Measurements from ENCODE around the gene TECPR2.
"Not testable (repeated sequence)": the region's sequence is repeated elsewhere in the genome, so short reads cannot be mapped to it uniquely, and the experiment has no call there.

Gene TECPR2

GRCh38 chr14:102335163-102335562 lies 27.6 kb upstream of the TECPR2 start:
- DNase-seq = no peak

- no peak for DNase-seq
Observed at GRCh38 chr14:102338724-102339123, 24.0 kb upstream of the TECPR2 start.

DNA sequence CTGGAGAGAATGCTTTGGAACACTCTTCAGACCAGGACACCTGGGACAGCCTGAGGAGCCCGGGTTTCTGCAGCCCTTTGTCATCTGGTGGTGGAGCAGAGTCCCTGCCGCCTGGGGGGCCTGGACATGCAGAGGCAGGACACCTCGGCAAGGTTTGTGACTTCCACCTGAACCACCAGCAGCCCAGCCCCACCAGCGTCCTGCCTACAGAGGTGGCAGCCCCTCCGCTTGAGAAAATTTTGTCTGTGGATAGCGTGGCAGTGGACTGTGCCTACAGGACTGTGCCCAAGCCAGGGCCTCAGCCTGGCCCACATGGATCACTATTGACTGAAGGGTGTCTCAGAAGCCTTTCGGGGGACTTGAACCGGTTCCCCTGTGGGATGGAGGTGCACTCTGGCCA lies 21.2 kb upstream of the TECPR2 start:
- DNase-seq = no peak

- no peak for DNase-seq
Observed at GRCh38 chr14:102342238-102342637, 20.5 kb upstream of the TECPR2 start.

DNA sequence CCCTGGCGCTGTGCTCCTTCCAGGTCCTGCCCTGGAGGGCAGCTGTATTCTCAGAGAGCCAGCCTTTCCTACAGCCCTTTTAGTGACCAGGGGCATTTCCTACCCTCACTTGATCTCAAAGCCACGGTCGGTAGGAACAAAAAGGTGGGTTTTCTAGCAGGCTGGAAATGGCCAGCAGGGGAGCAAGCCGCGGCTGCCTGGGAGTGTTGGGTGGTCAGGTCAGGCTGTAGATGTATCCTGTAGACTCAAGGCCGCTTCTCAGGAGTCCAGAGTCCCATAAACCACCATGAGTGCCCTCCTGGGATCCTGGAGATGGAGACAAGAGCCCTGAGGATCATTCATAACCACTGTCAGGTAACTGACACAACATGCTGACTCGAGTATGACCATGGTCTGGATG lies 18.7 kb upstream of the TECPR2 start:
- no peak for DNase-seq

DNA sequence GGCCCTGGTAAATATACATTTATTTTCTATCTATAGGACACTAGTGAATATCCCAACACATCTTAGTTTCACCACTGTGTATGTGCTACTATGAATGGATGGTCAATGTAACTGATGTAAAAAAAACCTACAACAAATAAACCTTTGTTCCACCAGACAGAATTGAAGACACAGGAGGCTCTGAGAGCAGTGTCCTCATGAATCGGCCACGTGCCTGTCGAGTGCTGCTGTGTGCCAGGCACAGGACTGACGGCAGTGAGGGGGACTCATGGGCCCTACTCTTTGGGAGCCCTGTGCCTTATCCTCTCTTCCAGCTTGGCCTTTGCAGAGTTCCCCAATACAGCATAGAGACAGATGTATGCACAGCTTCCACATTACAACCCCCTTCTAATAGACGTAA lies 18.3 kb upstream of the TECPR2 start:
- no peak for DNase-seq

GRCh38 chr14:102345232-102345631 lies 17.5 kb upstream of the TECPR2 start:
- DNase-seq = no peak

DNA sequence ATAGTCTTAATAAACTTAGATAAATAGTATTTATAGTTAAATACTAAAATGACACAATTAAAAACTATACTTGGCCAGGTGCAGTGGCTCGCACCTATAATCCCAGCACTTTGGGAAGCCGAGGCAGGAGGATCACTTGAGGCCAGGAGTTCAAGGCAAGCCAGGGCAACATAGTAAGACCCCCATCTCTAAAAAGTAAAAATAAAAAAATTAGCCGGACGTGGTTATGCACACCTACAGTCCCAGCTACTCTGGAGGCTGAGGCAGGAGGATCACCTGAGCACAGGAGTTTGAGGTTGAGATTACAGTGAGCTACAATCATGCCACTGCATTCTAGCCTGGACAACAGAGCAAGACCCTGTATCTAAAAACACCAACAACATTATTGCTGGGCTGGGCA lies 16.1 kb upstream of the TECPR2 start:
- no peak for DNase-seq

GRCh38 chr14:102348376-102348775 lies 14.4 kb upstream of the TECPR2 start:
- no peak for DNase-seq

- DNase-seq = no peak
Observed at GRCh38 chr14:102351023-102351422, 11.7 kb upstream of the TECPR2 start.

DNA sequence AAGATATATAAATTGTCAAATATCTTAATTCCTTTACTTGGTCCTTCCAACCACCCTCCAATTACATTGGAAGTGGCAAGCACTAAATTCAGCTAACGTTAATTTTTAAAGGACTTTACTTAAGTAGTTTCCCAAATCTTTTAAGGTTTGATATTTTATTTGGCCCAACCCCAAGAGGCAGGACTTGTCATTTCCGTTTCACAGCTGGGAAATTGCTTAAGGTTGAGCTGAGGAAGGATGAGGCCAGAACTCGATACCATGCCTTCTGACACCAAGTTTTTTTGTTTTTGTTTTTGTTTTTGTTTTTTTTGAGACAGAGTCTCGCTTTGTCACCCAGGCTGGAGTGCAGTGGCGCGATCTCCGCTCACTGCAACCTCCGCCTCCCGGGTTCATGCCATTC lies 11.1 kb upstream of the TECPR2 start:
- not testable (repeated sequence) for DNase-seq

DNA sequence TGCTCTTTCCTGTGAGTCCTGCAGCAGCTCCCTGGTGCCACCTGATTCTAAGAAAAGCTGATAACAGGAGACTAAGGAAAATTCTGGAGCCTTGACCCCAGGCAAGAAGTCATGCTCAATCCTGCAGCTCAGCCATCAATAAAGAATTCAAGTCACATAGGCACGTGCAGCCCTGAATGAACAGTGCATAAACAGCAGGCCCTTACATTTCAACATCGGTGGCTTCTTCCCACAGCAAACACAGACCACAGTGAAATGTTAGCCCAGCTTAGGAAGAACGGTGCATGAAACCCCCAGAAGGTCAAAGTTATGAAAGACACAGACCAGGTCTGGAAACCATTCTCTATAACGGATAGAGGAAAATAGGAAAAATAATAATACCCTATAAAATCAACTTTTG lies 10.5 kb upstream of the TECPR2 start:
- no peak for DNase-seq

GRCh38 chr14:102353126-102353619 lies 9.6 kb upstream of the TECPR2 start:
- no peak for DNase-seq

DNA sequence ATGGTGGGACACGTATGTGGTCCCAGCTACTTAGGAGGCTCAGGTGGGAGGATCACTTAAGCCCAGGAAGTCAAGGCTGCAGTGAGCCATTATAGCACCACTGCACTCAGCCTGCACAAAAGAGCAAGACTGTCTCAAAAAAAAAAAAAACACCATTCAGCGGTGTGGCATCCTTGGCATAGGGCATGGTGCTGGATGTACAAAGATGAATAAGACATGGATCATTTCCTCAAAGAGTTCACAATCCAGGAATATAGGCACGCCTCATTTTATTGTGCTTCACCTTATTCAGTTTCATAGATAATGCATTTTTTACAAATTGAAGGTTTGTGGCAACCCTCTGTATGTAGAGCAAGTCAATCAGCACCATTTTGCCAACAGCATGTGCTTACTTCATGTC lies 6.5 kb upstream of the TECPR2 start:
- no peak for DNase-seq

- no peak for DNase-seq
Observed at GRCh38 chr14:102359341-102359740, 3.4 kb upstream of the TECPR2 start.

DNA sequence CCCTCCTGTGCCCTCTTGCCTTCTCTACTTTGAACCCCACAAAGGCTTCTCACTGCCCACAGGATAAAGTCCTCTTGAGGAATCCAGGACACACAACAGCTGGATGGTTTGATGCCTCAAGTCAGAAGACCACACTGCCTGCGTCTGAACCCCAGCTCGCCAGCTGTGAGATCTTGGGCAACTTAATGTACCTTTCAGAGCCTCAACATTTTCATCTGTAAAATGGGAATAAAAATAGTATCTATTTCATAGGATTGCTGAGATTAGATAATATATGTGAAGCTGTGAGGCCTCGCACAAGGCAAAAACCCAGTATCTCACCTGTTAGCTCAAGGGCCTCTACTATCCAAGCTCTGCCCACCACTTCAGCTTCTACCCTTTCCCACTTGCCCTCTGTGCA lies 2.4 kb upstream of the TECPR2 start:
- DNase-seq = no peak

DNA sequence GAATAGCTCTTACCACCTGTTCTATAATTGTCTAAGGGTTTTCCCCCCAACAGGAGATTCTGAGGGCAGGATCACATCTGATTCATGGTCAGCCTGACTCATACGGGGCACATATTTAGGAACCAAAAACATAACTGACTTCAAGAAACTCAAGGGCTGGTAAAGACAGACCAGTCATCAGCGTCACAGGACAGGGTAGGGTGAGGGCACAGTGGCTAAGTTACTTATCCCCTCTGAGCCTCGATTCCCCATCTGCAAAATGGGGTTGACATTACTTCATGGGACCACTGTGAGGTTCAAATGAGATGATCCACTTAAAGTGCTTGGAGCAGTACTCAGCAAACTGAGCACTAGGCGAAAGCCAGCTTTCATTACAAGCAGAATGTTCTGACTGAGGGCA lies 657 bp upstream of the TECPR2 start:
- peak; percentile 22 for DNase-seq

- DNase-seq = peak; percentile 68
Observed at GRCh38 chr14:102363182-102363943, 622 bp downstream of the TECPR2 start.

DNA sequence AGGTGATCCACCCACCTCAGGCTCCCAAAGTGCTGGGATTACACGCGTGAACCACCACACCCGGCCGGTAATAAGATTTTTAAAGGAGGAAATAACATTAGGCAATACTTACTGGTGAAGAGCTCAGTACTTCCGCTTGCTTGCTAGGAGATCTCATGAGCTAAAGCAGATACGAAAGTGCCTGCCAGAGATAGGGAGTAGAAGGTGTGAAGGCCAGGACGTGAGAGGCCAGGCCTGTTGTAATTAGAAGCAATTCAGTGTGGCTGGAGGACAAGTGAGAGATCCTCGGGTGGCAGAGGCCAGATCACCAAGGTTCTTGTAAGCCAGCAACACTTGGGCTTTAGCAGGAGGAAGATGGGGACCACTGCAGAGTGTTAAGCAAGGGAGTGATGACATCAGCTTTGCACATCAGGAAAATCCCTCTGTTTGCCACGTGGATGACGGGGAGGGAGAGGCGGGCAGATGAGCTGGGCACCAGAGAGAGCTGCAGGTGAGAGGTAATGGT lies 7.6 kb downstream of the TECPR2 start:
- peak; percentile 24 for DNase-seq

DNA sequence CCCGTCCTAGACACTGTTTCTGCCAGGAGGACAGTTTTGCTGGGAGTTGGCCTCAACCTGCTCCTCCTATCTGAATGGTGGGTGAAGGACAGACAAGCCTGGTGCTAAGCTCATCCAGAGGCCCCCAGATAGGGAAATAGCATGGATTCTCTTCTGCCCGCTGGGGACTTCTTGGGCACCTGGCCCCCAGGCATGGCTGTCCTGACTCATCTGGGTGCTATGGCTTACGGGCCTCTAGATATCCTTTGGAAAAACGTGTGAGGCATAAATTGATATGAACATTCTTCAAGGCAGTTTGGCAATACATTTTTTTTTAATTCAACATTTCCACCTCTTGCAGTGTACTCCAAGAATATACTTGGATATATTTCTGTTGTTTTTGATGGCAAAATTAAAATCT lies 8.6 kb downstream of the TECPR2 start:
- DNase-seq = no peak

DNA sequence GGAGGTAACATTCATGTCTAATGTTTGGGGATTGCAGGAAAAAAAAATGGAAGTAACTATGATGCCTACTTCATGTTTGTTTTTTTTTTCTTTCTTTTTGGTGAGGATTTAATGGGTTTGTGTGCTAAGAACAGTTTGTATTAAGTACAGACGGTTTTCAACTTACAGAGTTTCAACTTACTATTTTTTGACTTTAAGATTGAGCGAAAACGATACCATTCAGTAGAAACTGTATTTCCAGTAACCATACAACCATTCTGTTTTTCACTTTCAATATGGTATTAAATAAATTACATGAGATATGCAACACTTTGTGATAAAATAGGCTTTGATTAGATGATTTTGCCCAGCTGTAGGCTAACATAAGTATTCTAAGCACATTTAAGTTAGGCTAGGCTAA lies 10.4 kb downstream of the TECPR2 start:
- DNase-seq = no peak

GRCh38 chr14:102374264-102374663 lies 11.5 kb downstream of the TECPR2 start:
- DNase-seq = no peak

DNA sequence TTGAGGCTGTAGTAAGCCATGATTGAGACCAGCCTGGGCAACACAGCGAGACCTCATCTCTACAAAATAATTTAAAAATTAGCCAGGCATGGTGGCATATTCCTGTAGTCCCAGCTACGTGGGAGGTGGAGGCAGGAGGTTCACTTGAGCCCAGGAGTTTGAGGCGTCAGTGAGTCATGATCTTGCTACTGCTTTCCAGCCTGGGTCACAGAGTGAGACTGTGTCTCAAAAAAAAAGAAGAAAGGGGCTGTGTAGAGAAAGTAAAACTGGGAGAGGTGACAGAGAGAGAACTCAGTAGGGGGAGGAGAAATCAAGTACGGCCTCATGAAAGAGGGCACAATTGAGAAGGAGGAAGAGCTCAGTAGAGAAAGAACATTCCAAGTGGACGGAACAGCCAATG lies 12.4 kb downstream of the TECPR2 start:
- no peak for DNase-seq

- no peak for DNase-seq
Observed at GRCh38 chr14:102377696-102378095, 15.0 kb downstream of the TECPR2 start.

GRCh38 chr14:102378830-102379229 lies 16.1 kb downstream of the TECPR2 start:
- no peak for DNase-seq

Data from NCI-H82 (cell line).